ENCODE results near the gene BST2.
A peak's percentile ranks its signal among the peaks of the same experiment; 100 is the strongest.

Gene BST2

DNA sequence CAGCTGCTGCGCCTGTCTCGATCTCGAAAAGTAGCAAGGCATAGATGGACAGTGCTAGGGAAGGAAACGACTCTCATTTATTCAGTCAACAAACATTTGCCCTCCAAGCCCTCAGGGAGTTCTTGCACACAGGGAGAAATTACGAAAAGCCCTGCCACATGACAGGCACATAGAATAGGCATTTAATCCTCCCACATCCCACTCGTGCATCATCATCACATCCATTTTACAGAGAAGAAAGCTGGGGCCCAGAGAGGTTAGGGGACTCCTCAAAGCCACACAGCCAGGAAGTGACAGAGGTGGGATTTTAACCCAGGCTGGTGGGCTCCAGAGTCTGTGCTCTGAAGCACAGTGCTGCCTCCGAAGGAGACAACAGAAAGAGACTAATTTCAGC is 31.4 kb upstream of the BST2 start:
- TF ChIP-seq, protein P1, sequence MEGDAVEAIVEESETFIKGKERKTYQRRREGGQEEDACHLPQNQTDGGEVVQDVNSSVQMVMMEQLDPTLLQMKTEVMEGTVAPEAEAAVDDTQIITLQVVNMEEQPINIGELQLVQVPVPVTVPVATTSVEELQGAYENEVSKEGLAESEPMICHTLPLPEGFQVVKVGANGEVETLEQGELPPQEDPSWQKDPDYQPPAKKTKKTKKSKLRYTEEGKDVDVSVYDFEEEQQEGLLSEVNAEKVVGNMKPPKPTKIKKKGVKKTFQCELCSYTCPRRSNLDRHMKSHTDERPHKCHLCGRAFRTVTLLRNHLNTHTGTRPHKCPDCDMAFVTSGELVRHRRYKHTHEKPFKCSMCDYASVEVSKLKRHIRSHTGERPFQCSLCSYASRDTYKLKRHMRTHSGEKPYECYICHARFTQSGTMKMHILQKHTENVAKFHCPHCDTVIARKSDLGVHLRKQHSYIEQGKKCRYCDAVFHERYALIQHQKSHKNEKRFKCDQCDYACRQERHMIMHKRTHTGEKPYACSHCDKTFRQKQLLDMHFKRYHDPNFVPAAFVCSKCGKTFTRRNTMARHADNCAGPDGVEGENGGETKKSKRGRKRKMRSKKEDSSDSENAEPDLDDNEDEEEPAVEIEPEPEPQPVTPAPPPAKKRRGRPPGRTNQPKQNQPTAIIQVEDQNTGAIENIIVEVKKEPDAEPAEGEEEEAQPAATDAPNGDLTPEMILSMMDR (IDR thresholded peaks at IDR 0.05) = no peak
- Histone ChIP-seq H3K79me2 (no peaks in the 10 kb centered on the region), H3K4me3 (ENCODE audit: low read depth, low read length) (no peak overlapping the region), H3K9ac (no peak overlapping the region), H3K27me3 (ENCODE audit: control insufficient read depth, insufficient read depth, low read length) (no peaks in the 10 kb centered on the region), H3K9me3 (ENCODE audit: control insufficient read depth, low read length) (no peaks in the 10 kb centered on the region), H3K4me2 (ENCODE audit: low read length) (no peak overlapping the region), H2AFZ (no peak overlapping the region), H3K4me1 (peaks cover 3% of the 10 kb centered on the region), H3K27ac (no peak overlapping the region), H3K36me3 (ENCODE audit: control insufficient read depth, insufficient read depth, low read length) (no peaks in the 10 kb centered on the region)

- H3K9me3 ChIP-seq (ENCODE audit: control insufficient read depth, low read length) = no peaks in the 10 kb centered on the region
- TF ChIP-seq, protein P1 (IDR thresholded peaks at IDR 0.05) = no peak
- H3K4me3 ChIP-seq (ENCODE audit: low read depth, low read length) = no peak overlapping the region
- no peaks in the 10 kb centered on the region for H3K36me3 ChIP-seq (ENCODE audit: control insufficient read depth, insufficient read depth, low read length)
- no peak overlapping the region for H2AFZ ChIP-seq
- no peak overlapping the region for H3K4me2 ChIP-seq (ENCODE audit: low read length)
- no peak overlapping the region for H3K27ac ChIP-seq
- H3K27me3 ChIP-seq (ENCODE audit: control insufficient read depth, insufficient read depth, low read length) = no peaks in the 10 kb centered on the region
- H3K4me1 ChIP-seq = peaks cover 3% of the 10 kb centered on the region
- H3K9ac ChIP-seq = no peak overlapping the region
- H3K79me2 ChIP-seq = no peaks in the 10 kb centered on the region
Measured at GRCh38 chr19:17436094-17436873, 30.9 kb upstream of the BST2 start.

- TF ChIP-seq, protein P1 (IDR thresholded peaks at IDR 0.05) = no peak
- Histone ChIP-seq H3K4me1 (peaks cover 4% of the 10 kb centered on the region), H3K9me3 (ENCODE audit: control insufficient read depth, low read length) (no peaks in the 10 kb centered on the region), H3K79me2 (no peaks in the 10 kb centered on the region), H3K36me3 (ENCODE audit: control insufficient read depth, insufficient read depth, low read length) (no peaks in the 10 kb centered on the region), H3K4me2 (ENCODE audit: low read length) (no peak overlapping the region), H3K27ac (no peak overlapping the region), H3K9ac (no peak overlapping the region), H2AFZ (no peak overlapping the region), H3K27me3 (ENCODE audit: control insufficient read depth, insufficient read depth, low read length) (no peaks in the 10 kb centered on the region), H3K4me3 (ENCODE audit: low read depth, low read length) (no peak overlapping the region)
Measured at GRCh38 chr19:17435218-17435617, 29.8 kb upstream of the BST2 start.

- Histone ChIP-seq H3K79me2 (no peaks in the 10 kb centered on the region), H3K27me3 (ENCODE audit: control insufficient read depth, insufficient read depth, low read length) (no peaks in the 10 kb centered on the region), H3K9ac (no peak overlapping the region), H3K9me3 (ENCODE audit: control insufficient read depth, low read length) (no peaks in the 10 kb centered on the region), H3K4me3 (ENCODE audit: low read depth, low read length) (no peak overlapping the region), H3K27ac (no peak overlapping the region), H2AFZ (no peak overlapping the region), H3K4me2 (ENCODE audit: low read length) (no peak overlapping the region), H3K4me1 (peaks cover 11% of the 10 kb centered on the region), H3K36me3 (ENCODE audit: control insufficient read depth, insufficient read depth, low read length) (no peaks in the 10 kb centered on the region)
- TF ChIP-seq, protein P1 (IDR thresholded peaks at IDR 0.05) = no peak
Measured at GRCh38 chr19:17431417-17431816, 26.0 kb upstream of the BST2 start.

DNA sequence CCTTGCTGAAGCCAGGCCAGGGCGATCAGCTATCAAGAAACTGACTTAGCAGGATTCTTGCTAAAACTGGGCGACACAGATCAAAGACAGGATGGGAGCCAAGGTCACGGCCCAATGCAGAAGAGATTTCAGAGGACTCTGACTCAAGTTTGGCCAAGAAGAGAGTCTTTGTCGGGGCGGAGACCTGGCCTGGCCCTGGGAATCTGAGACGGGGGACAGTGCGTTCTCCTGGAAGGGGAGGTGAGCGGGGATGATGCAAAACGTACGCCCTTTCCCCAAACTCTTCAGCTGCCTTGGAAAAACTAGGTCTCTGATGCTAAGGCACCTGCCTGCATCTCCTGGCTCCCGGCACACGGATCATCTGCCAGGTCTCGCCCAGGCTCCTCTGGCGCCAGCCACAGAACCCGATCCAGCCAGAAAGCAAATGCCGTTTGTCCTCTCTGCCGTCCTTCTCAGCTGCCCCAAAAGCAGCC is 24.2 kb upstream of the BST2 start:
- Histone ChIP-seq H3K36me3 (ENCODE audit: control insufficient read depth, insufficient read depth, low read length) (no peaks in the 10 kb centered on the region), H3K4me1 (peaks cover 11% of the 10 kb centered on the region), H3K27ac (peak overlapping the region; percentile 78), H3K27me3 (ENCODE audit: control insufficient read depth, insufficient read depth, low read length) (no peaks in the 10 kb centered on the region), H3K4me2 (ENCODE audit: low read length) (peak overlapping the region; percentile 7), H2AFZ (peak overlapping the region; percentile 77), H3K4me3 (ENCODE audit: low read depth, low read length) (peak overlapping the region; percentile 32), H3K9ac (no peak overlapping the region), H3K79me2 (no peaks in the 10 kb centered on the region), H3K9me3 (ENCODE audit: control insufficient read depth, low read length) (no peaks in the 10 kb centered on the region)
- TF ChIP-seq, protein P1 (IDR thresholded peaks at IDR 0.05) = no peak
